ENCODE results near the gene GRIA4.

Gene GRIA4

DNA sequence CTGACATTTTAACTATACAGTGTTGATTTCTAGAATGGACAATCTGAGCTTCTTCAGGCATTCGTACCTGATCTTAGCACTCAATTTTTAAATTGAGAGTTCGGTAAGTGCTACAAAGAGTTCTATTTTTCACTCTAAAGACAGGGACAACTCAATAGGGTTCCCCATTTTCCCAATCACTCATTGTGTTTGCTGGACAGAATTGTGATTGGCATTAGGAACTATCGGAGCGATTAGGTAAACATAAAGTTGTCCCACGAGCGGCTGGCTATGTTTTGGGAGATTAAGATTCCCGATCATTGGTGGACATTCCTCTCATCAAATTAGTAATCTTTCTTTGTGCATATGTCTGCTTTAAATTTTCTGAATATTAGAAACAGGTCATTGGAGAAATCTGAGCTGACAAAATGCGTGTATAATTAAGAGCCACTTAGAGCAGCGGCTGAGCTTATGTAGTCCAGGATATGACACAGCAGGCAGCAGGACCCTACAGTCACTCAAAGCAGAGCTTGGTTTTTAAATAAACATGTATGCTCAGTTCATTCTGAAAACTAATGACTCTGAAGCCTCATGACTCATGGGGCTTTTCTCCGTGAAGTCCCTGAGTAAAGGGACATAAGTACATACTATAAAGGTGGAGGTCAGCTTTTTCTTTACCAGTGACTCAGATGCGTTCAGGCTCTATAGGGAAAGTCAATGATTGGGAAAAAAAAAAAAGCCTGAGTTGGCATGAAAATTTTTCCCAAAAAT, 109.4 kb downstream of the GRIA4 start:
- WGBS, result 51% methylated on average over 10 of the region's 11 CpGs
- H3K18ac ChIP-seq (ENCODE audit: low read depth in 1 of 2, low read length in 2 of 2), result no peak overlapping the region

DNA sequence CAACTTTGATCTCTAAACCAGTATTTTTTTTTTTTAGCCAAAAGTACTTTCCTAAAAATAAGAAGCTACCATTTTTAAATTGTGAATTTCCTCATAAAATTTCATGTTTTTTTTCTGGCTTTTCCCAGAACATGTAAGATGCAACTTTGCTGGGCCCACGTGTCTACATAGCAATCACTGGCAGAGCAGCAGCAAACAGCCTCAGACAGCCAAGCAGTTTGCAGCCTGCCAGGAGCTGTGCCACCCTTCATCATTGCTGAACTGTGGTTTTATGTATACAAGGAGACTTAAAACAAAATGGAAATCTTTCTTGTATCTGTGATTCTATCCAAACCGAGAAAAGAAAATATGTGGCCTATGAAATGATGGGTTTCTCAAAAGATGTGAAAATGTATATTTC, 110.2 kb downstream of the GRIA4 start:
- Histone ChIP-seq H4K8ac (ENCODE audit: low read length) (no peak overlapping the region), H2BK5ac (ENCODE audit: low read depth, low read length, poor library complexity, severe bottlenecking) (no peak overlapping the region), H3K4ac (ENCODE audit: low read depth in 1 of 2, low read length in 2 of 2) (peak overlapping the region in 1 of 2 experiments; percentile 88), H3K9me3 (ENCODE audit: control insufficient read depth, low read length) (peaks cover 10% of the 10 kb centered on the region), H3K9ac (ENCODE audit: low read length) (no peak overlapping the region), H2AFZ (ENCODE audit: low read depth, low read length) (no peak overlapping the region), H2BK12ac (ENCODE audit: low read length in 2 of 2) (peak overlapping the region in 1 of 2 experiments; percentile 75), H2AK5ac (ENCODE audit: low read length, severe bottlenecking) (no peak overlapping the region), H3K14ac (ENCODE audit: low read length in 2 of 2) (no peak overlapping the region), H3K18ac (ENCODE audit: low read depth in 1 of 2, low read length in 2 of 2) (peak overlapping the region; percentile 48 to 58), H2BK15ac (ENCODE audit: low read depth, poor library complexity, severe bottlenecking) (no peak overlapping the region), H2BK120ac (ENCODE audit: low read depth, low read length) (no peak overlapping the region), H3K79me1 (replicated peaks; ENCODE audit: low read length, poor library complexity, severe bottlenecking) (no peaks in the 10 kb centered on the region), H3K4me2 (ENCODE audit: low read length, poor library complexity, severe bottlenecking) (no peak overlapping the region), H4K91ac (ENCODE audit: low read length) (no peak overlapping the region), H3K36me3 (ENCODE audit: control insufficient read depth in 1 of 2, insufficient read depth in 2 of 2, low read depth in 1 of 2, low read length in 2 of 2) (no peaks in the 10 kb centered on the region), H3K4me3 (ENCODE audit: insufficient read depth in 1 of 2, low read depth in 1 of 2, low read length in 2 of 2) (no peak overlapping the region), H3K23ac (ENCODE audit: low read length in 2 of 2) (no peak overlapping the region), H3K27ac (ENCODE audit: low read length, poor library complexity, severe bottlenecking) (peak overlapping the region; percentile 97), H3K27me3 (ENCODE audit: control insufficient read depth in 1 of 2, insufficient read depth in 1 of 2, low read length in 2 of 2) (no peaks in the 10 kb centered on the region), H3K4me1 (ENCODE audit: control insufficient read depth, insufficient read depth, low read depth, low read length) (peaks cover 2% of the 10 kb centered on the region)
- 97% methylated on average over 2 of the region's 2 CpGs for WGBS
- DNase-seq, result no peak

More for the DNA sequence above, 109.4 kb downstream of the GRIA4 start:
- no peaks in the 10 kb centered on the region for H3K27me3 ChIP-seq (ENCODE audit: control insufficient read depth in 1 of 2, insufficient read depth in 1 of 2, low read length in 2 of 2)
- H2AK5ac ChIP-seq (ENCODE audit: low read length, severe bottlenecking), result no peak overlapping the region
- peak overlapping the region; percentile 39 for H3K4me2 ChIP-seq (ENCODE audit: low read length, poor library complexity, severe bottlenecking)
- H3K4me3 ChIP-seq (ENCODE audit: insufficient read depth in 1 of 2, low read depth in 1 of 2, low read length in 2 of 2), result no peak overlapping the region
- DNase-seq, result peak; percentile 97
- H3K27ac ChIP-seq (ENCODE audit: low read length, poor library complexity, severe bottlenecking), result peak overlapping the region; percentile 97
- H3K9ac ChIP-seq (ENCODE audit: low read length), result no peak overlapping the region
- H3K4ac ChIP-seq (ENCODE audit: low read depth in 1 of 2, low read length in 2 of 2), result peak overlapping the region in 1 of 2 experiments; percentile 49
- no peak overlapping the region for H4K8ac ChIP-seq (ENCODE audit: low read length)
- H3K36me3 ChIP-seq (ENCODE audit: control insufficient read depth in 1 of 2, insufficient read depth in 2 of 2, low read depth in 1 of 2, low read length in 2 of 2), result no peaks in the 10 kb centered on the region
- H3K14ac ChIP-seq (ENCODE audit: low read length in 2 of 2), result no peak overlapping the region
- H2BK12ac ChIP-seq (ENCODE audit: low read length in 2 of 2), result no peak overlapping the region
- H3K9me3 ChIP-seq (ENCODE audit: control insufficient read depth, low read length), result peaks cover 10% of the 10 kb centered on the region
- H3K79me1 ChIP-seq (replicated peaks; ENCODE audit: low read length, poor library complexity, severe bottlenecking), result no peaks in the 10 kb centered on the region
- H2BK15ac ChIP-seq (ENCODE audit: low read depth, poor library complexity, severe bottlenecking), result no peak overlapping the region
- H2BK120ac ChIP-seq (ENCODE audit: low read depth, low read length), result peak overlapping the region; percentile 52
- no peak overlapping the region for H4K91ac ChIP-seq (ENCODE audit: low read length)
- no peak overlapping the region for H2BK5ac ChIP-seq (ENCODE audit: low read depth, low read length, poor library complexity, severe bottlenecking)
- no peak overlapping the region for H2AFZ ChIP-seq (ENCODE audit: low read depth, low read length)
- H3K4me1 ChIP-seq (ENCODE audit: control insufficient read depth, insufficient read depth, low read depth, low read length), result peaks cover 2% of the 10 kb centered on the region
- no peak overlapping the region for H3K23ac ChIP-seq (ENCODE audit: low read length in 2 of 2)

DNA sequence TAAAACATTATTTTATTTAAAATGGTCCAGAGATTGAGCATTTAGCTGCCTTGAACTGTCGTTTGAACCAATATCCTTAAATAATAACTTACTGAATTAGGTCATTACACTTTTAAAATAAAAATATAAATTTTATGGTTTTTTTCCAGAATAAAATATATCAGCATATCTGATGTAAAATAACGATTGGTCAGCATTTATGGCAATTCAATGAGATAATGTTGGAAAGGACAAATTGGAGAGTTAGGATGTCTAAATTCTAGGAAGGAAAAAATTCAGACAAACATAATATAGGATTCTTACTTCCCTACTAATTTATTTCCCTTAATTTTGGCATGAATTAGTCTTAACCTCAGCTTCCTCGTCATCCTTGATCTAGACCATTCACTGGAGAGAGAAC, 113.4 kb downstream of the GRIA4 start:
- Histone ChIP-seq H3K23ac (ENCODE audit: low read length in 2 of 2) (no peak overlapping the region), H4K91ac (ENCODE audit: low read length) (no peak overlapping the region), H2BK120ac (ENCODE audit: low read depth, low read length) (no peak overlapping the region), H3K9ac (ENCODE audit: low read length) (no peak overlapping the region), H2AFZ (ENCODE audit: low read depth, low read length) (no peak overlapping the region), H3K4ac (ENCODE audit: low read depth in 1 of 2, low read length in 2 of 2) (no peak overlapping the region), H3K4me2 (ENCODE audit: low read length, poor library complexity, severe bottlenecking) (no peak overlapping the region), H2BK12ac (ENCODE audit: low read length in 2 of 2) (no peak overlapping the region), H3K14ac (ENCODE audit: low read length in 2 of 2) (no peak overlapping the region), H3K36me3 (ENCODE audit: control insufficient read depth in 1 of 2, insufficient read depth in 2 of 2, low read depth in 1 of 2, low read length in 2 of 2) (no peaks in the 10 kb centered on the region), H2BK15ac (ENCODE audit: low read depth, poor library complexity, severe bottlenecking) (no peak overlapping the region), H2AK5ac (ENCODE audit: low read length, severe bottlenecking) (no peak overlapping the region), H3K9me3 (ENCODE audit: control insufficient read depth, low read length) (peaks cover 18% of the 10 kb centered on the region), H3K27me3 (ENCODE audit: control insufficient read depth in 1 of 2, insufficient read depth in 1 of 2, low read length in 2 of 2) (no peaks in the 10 kb centered on the region), H2BK5ac (ENCODE audit: low read depth, low read length, poor library complexity, severe bottlenecking) (no peak overlapping the region), H3K79me1 (replicated peaks; ENCODE audit: low read length, poor library complexity, severe bottlenecking) (no peaks in the 10 kb centered on the region), H3K4me3 (ENCODE audit: insufficient read depth in 1 of 2, low read depth in 1 of 2, low read length in 2 of 2) (no peak overlapping the region), H4K8ac (ENCODE audit: low read length) (no peak overlapping the region), H3K4me1 (ENCODE audit: control insufficient read depth, insufficient read depth, low read depth, low read length) (peaks cover 2% of the 10 kb centered on the region), H3K18ac (ENCODE audit: low read depth in 1 of 2, low read length in 2 of 2) (no peak overlapping the region), H3K27ac (ENCODE audit: low read length, poor library complexity, severe bottlenecking) (no peak overlapping the region)
- DNase-seq, result no peak
- 100% methylated on average over 1 of the region's 3 CpGs for WGBS

DNA sequence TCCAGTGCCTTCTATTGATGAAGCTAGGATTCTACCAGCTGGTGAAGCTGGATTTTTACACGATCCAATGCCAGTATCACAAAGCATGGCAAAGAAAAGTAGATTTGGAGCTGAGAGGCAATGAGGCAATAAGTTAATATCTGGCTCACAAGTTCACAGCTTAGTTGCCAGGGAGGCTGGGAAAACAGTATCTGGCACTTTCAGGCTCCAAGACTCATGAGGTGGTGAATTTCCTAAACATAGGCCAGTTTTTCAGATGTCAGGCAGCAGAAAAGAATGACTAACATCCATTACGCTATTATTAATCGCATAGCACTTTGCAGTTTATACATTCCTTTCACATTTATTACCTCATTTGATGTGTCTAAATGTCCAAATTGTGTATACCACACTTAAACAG, 122.7 kb downstream of the GRIA4 start:
- Histone ChIP-seq H2AFZ (ENCODE audit: low read depth, low read length) (no peak overlapping the region), H2BK12ac (ENCODE audit: low read length in 2 of 2) (no peak overlapping the region), H3K4ac (ENCODE audit: low read depth in 1 of 2, low read length in 2 of 2) (no peak overlapping the region), H3K27ac (ENCODE audit: low read length, poor library complexity, severe bottlenecking) (no peak overlapping the region), H2AK5ac (ENCODE audit: low read length, severe bottlenecking) (no peak overlapping the region), H3K14ac (ENCODE audit: low read length in 2 of 2) (no peak overlapping the region), H3K4me2 (ENCODE audit: low read length, poor library complexity, severe bottlenecking) (no peak overlapping the region), H3K36me3 (ENCODE audit: control insufficient read depth in 1 of 2, insufficient read depth in 2 of 2, low read depth in 1 of 2, low read length in 2 of 2) (no peaks in the 10 kb centered on the region), H2BK15ac (ENCODE audit: low read depth, poor library complexity, severe bottlenecking) (no peak overlapping the region), H3K18ac (ENCODE audit: low read depth in 1 of 2, low read length in 2 of 2) (no peak overlapping the region), H3K9me3 (ENCODE audit: control insufficient read depth, low read length) (peaks cover 7% of the 10 kb centered on the region), H3K9ac (ENCODE audit: low read length) (no peak overlapping the region), H2BK120ac (ENCODE audit: low read depth, low read length) (no peak overlapping the region), H4K8ac (ENCODE audit: low read length) (no peak overlapping the region), H3K27me3 (ENCODE audit: control insufficient read depth in 1 of 2, insufficient read depth in 1 of 2, low read length in 2 of 2) (no peaks in the 10 kb centered on the region), H3K23ac (ENCODE audit: low read length in 2 of 2) (no peak overlapping the region), H3K79me1 (replicated peaks; ENCODE audit: low read length, poor library complexity, severe bottlenecking) (no peaks in the 10 kb centered on the region), H4K91ac (ENCODE audit: low read length) (no peak overlapping the region), H3K4me3 (ENCODE audit: insufficient read depth in 1 of 2, low read depth in 1 of 2, low read length in 2 of 2) (no peak overlapping the region), H3K4me1 (ENCODE audit: control insufficient read depth, insufficient read depth, low read depth, low read length) (no peaks in the 10 kb centered on the region), H2BK5ac (ENCODE audit: low read depth, low read length, poor library complexity, severe bottlenecking) (no peak overlapping the region)
- DNase-seq, result peak; percentile 25
- 82% methylated on average over 3 of the region's 3 CpGs for WGBS
